Measurements from ENCODE around the gene EOMES. TPM values are rescaled to one million over a fixed set of nuclear protein-coding genes. Genes with fewer than 3 reads are reported as not detected.
A peak's percentile ranks its signal among the peaks of the same experiment; 100 is the strongest.

Gene EOMES
- total RNA-seq, 4 donors from 2014 or later, result 0.13 TPM; not detected in 3

DNA sequence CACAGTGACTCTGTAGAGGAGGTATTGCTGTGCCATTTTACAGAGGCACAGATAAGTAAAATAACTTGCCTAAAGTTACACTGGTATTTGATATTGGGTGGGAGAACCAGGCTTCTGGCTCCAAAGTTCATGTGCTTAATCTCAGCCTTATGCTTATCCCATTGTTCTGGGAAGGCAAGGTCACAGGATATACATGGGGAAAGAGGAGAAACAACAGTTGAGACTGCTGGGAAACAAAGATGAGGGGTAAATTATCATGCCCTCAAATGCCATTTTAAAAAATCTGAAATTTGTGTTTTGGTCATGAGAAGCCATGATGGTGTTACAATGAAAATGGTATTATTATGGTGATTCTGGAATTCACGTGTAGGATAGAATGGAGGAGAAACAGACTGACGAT lies 54.4 kb downstream of the EOMES start:
- WGBS, 2 donors, result 60 to 63% methylated on average over 2 of the region's 2 CpGs
- TF ChIP-seq POLR2A (IDR thresholded peaks at IDR 0.05), result no peak
- TF ChIP-seq, protein P1, sequence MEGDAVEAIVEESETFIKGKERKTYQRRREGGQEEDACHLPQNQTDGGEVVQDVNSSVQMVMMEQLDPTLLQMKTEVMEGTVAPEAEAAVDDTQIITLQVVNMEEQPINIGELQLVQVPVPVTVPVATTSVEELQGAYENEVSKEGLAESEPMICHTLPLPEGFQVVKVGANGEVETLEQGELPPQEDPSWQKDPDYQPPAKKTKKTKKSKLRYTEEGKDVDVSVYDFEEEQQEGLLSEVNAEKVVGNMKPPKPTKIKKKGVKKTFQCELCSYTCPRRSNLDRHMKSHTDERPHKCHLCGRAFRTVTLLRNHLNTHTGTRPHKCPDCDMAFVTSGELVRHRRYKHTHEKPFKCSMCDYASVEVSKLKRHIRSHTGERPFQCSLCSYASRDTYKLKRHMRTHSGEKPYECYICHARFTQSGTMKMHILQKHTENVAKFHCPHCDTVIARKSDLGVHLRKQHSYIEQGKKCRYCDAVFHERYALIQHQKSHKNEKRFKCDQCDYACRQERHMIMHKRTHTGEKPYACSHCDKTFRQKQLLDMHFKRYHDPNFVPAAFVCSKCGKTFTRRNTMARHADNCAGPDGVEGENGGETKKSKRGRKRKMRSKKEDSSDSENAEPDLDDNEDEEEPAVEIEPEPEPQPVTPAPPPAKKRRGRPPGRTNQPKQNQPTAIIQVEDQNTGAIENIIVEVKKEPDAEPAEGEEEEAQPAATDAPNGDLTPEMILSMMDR (IDR thresholded peaks at IDR 0.05), result no peak
- intact Hi-C loops (cut with DNase I; ENCODE audit: low total_unique reads), result no loop called here
- no peak for DNase-seq (ENCODE audit: low spot score in 2 of 2)
- H3K4me3 ChIP-seq (ENCODE audit: low read depth, poor library complexity, severe bottlenecking), result no peak overlapping the region

- no peak for TF ChIP-seq POLR2A (IDR thresholded peaks at IDR 0.05)
- TF ChIP-seq, protein P1 (IDR thresholded peaks at IDR 0.05), result no peak
- intact Hi-C loops (cut with DNase I; ENCODE audit: low total_unique reads), result no loop called here
- WGBS, 2 donors, result 21 to 33% methylated on average over 3 of the region's 3 CpGs
- DNase-seq (ENCODE audit: low spot score in 2 of 2), result peak; percentile 50 to 91
- H3K4me3 ChIP-seq (ENCODE audit: low read depth, poor library complexity, severe bottlenecking), result no peak overlapping the region
Measured at GRCh38 chr3:27666708-27667107, 55.4 kb downstream of the EOMES start.

GRCh38 chr3:27666272-27666671 lies 55.9 kb downstream of the EOMES start:
- no peak for TF ChIP-seq POLR2A (IDR thresholded peaks at IDR 0.05)
- TF ChIP-seq, protein P1 (IDR thresholded peaks at IDR 0.05), result no peak
- no peak overlapping the region for H3K4me3 ChIP-seq (ENCODE audit: low read depth, poor library complexity, severe bottlenecking)
- 39 to 45% methylated on average over 1 of the region's 1 CpG for whole genome bisulfite sequencing, 2 donors
- no peak for DNase-seq (ENCODE audit: low spot score in 2 of 2)
- intact Hi-C loops (cut with DNase I; ENCODE audit: low total_unique reads), result no loop called here

Other genes starting within 250 kb of the EOMES start
- gene SLC4A7, start 237.9 kb downstream of the EOMES start, total RNA-seq, result 10 to 100 TPM in 2 of 4 donors, 1 to 10 TPM in 2; 3.8 to 11.4 (median 9.9) TPM